ENCODE results near the gene CYB561A3.

Gene CYB561A3

DNA sequence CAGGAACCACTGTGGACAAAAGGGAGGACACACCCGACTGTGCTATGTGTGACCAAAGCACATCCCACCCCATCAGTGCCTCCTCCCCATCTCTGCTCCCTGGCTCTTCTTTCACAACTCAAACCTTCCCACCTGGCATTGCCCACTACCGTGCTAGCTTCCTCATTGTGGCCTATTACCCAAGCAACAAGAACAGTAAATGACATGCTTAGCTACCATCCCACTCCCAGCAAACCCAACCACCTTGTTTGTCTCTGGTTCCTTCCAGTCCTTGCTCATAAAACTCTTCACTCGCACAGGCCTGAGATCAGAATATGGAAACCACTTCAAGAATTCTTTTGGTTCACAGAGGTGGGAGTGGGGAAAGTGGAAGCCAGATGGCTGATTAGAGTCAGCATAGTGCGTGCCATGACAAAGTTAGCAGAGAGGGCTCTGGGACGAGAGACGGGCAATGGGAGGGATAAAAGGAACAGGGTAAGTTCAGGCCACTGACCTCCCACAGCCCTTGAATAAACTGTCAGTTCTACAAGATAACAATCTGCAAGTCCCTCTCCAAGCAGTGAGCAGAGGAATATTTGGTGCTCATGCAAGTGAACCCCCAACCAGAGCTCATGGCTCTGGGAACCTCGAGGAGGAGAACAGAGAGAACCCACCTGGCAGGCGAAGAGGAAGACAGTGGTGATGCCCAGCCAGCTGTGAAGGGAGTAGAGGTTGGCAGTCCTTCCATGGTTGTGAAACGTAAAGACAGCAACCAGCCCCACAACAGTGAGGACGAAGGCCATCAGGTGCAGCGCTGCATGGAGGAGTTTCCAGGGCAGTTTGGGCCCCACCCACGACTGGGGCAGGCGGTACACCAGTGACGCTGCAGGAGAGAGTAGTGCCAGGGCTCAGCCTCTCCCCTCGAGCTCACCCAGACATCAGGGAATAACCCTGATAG is 8.3 kb downstream of the CYB561A3 start:
- peaks cover 35% of the 10 kb centered on the region for H3K36me3 ChIP-seq (ENCODE audit: control insufficient read depth, insufficient read depth, low read length)
- no peak overlapping the region for H3K27ac ChIP-seq (ENCODE audit: low read depth, low read length, severe bottlenecking)
- 92 to 94% methylated on average over 12 to 13 of the region's 15 CpGs for WGBS, 2 experiments (ENCODE audit: insufficient coverage in 2 of 2)
- no peaks in the 10 kb centered on the region for H3K4me1 ChIP-seq (ENCODE audit: control insufficient read depth, insufficient read depth, low read length, poor library complexity, severe bottlenecking)
- H3K4me3 ChIP-seq (ENCODE audit: extremely low read depth, insufficient read depth, low read length, poor library complexity, severe bottlenecking), result no peak overlapping the region
- H3K9me3 ChIP-seq (ENCODE audit: control insufficient read depth, low read length), result no peaks in the 10 kb centered on the region

DNA sequence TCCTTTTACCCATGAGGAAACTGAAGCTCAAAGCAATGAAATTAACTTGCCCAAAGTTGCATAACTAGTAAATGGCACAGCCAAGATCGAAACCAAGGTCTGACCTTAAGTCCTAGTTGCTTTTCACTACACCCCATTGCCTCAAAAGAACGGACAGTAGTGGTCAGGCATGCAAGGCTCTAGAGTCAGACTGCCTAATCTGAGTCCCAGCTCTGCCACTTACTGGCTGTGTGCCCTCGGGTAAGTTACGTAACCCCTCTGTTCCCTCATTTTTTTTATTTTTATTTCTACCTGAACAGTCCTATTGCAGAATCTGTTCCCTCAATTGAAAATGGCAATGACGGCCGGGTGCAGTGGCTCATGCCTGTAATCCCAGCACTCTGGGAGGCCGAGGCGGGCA is 9.6 kb downstream of the CYB561A3 start:
- Histone ChIP-seq H3K4me3 (ENCODE audit: extremely low read depth, insufficient read depth, low read length, poor library complexity, severe bottlenecking) (no peak overlapping the region), H3K9me3 (ENCODE audit: control insufficient read depth, low read length) (no peaks in the 10 kb centered on the region), H3K4me1 (ENCODE audit: control insufficient read depth, insufficient read depth, low read length, poor library complexity, severe bottlenecking) (no peaks in the 10 kb centered on the region), H3K36me3 (ENCODE audit: control insufficient read depth, insufficient read depth, low read length) (peaks cover 35% of the 10 kb centered on the region), H3K27ac (ENCODE audit: low read depth, low read length, severe bottlenecking) (no peak overlapping the region)
- 81 to 87% methylated on average over 8 of the region's 8 CpGs for WGBS, 2 experiments (ENCODE audit: insufficient coverage in 2 of 2)

DNA sequence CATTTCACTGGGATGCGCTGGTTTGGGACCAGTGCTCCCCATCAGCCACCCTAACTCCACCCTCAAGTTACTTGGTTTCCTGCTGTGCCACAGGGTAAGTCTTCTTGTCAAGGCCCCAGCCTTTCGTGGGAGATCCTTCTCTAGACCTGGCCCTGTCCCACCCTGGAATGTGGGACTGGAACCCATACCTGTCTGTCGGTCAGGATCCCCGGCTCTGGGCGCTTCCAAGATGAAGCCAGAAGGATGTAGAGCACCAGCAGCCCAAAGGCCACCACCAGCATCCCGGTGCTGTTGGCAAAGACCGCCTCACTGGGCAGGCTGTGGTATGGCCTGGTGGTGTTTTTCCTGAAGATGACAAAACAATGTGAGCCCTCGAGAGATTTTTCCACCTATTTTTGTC is 10.9 kb downstream of the CYB561A3 start:
- Histone ChIP-seq H3K36me3 (ENCODE audit: control insufficient read depth, insufficient read depth, low read length) (peaks cover 37% of the 10 kb centered on the region), H3K9me3 (ENCODE audit: control insufficient read depth, low read length) (no peaks in the 10 kb centered on the region), H3K4me1 (ENCODE audit: control insufficient read depth, insufficient read depth, low read length, poor library complexity, severe bottlenecking) (no peaks in the 10 kb centered on the region), H3K27ac (ENCODE audit: low read depth, low read length, severe bottlenecking) (no peak overlapping the region), H3K4me3 (ENCODE audit: extremely low read depth, insufficient read depth, low read length, poor library complexity, severe bottlenecking) (no peak overlapping the region)
- 93 to 95% methylated on average over 5 to 8 of the region's 8 CpGs for WGBS, 2 experiments (ENCODE audit: insufficient coverage in 2 of 2)

DNA sequence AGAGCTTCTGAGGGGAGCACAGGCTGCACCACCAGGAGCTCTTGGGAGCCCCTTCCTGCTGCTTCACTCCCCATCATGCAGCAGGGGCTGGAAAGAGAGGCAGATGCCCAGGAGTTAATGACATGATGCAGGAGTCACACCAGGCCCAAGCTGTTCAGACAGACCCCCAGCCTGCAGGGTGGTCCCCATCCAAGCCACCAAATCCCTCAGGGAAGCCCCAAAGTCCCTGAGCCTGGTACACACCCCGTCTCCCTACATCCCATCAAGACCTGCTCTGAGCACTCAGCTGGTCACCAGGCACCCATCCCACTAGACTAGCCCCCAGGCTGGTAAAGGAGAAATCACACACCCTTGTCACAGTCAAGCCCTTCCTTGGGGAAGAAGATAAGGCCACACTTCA is 11.3 kb downstream of the CYB561A3 start:
- Histone ChIP-seq H3K4me1 (ENCODE audit: control insufficient read depth, insufficient read depth, low read length, poor library complexity, severe bottlenecking) (no peaks in the 10 kb centered on the region), H3K4me3 (ENCODE audit: extremely low read depth, insufficient read depth, low read length, poor library complexity, severe bottlenecking) (no peak overlapping the region), H3K36me3 (ENCODE audit: control insufficient read depth, insufficient read depth, low read length) (peaks cover 39% of the 10 kb centered on the region), H3K9me3 (ENCODE audit: control insufficient read depth, low read length) (no peaks in the 10 kb centered on the region), H3K27ac (ENCODE audit: low read depth, low read length, severe bottlenecking) (no peak overlapping the region)
- no CpG with 5 or more reads among the region's 1 CpG for WGBS, 2 experiments (ENCODE audit: insufficient coverage in 2 of 2)

DNA sequence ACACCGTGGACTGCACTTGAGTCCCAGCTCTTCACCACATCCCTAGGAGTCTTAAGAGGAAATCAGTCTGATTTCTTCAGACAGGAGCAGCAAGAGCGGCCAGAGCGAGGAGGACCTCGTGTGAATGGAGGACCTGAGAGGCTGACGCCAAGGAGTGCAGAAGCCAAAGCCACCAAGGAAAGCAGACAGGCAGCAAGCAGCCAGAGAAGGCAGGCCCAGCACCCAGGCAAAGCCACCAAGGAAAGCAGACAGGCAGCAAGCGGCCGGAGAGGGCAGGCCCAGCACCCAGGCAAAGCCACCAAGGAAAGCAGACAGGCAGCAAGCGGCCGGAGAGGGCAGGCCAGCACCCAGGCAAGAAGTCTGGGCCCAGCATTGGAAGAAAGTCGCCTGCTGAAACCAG is 11.8 kb downstream of the CYB561A3 start:
- no peak overlapping the region for H3K27ac ChIP-seq (ENCODE audit: low read depth, low read length, severe bottlenecking)
- peaks cover 39% of the 10 kb centered on the region for H3K36me3 ChIP-seq (ENCODE audit: control insufficient read depth, insufficient read depth, low read length)
- 92 to 93% methylated on average over 7 to 10 of the region's 10 CpGs for WGBS, 2 experiments (ENCODE audit: insufficient coverage in 2 of 2)
- no peaks in the 10 kb centered on the region for H3K9me3 ChIP-seq (ENCODE audit: control insufficient read depth, low read length)
- H3K4me3 ChIP-seq (ENCODE audit: extremely low read depth, insufficient read depth, low read length, poor library complexity, severe bottlenecking), result no peak overlapping the region
- H3K4me1 ChIP-seq (ENCODE audit: control insufficient read depth, insufficient read depth, low read length, poor library complexity, severe bottlenecking), result no peaks in the 10 kb centered on the region

DNA sequence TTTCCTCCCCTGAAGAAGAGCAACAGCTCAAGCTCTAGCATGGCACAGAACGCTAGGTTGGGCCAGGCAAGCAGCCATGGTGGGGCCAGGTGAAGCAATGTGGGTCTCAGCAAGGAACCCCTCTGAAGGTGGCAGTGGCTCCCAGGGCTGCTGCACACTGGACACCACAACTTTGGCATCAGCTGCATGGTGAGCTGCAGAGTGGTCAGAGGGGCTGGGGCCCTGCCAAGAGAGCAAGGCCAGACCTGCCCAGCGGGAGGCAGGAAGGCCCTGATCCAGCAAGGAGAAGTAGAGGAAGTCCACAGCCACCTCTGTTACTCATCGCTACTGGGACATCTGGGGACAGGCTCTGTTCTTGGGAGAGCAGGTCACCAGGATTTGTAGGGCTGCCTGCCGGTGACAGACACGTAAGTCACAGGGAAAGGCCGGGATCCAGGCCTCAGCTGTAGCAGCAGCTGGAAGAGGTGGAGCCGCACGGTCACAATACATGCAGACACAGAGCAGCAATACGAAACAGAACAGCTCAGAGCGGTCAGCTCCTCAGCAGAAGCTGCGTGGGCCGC is 12.4 kb downstream of the CYB561A3 start:
- Histone ChIP-seq H3K27ac (ENCODE audit: low read depth, low read length, severe bottlenecking) (no peak overlapping the region), H3K4me3 (ENCODE audit: extremely low read depth, insufficient read depth, low read length, poor library complexity, severe bottlenecking) (no peak overlapping the region), H3K36me3 (ENCODE audit: control insufficient read depth, insufficient read depth, low read length) (peaks cover 39% of the 10 kb centered on the region), H3K9me3 (ENCODE audit: control insufficient read depth, low read length) (no peaks in the 10 kb centered on the region), H3K4me1 (ENCODE audit: control insufficient read depth, insufficient read depth, low read length, poor library complexity, severe bottlenecking) (no peaks in the 10 kb centered on the region)
- WGBS, 2 experiments (ENCODE audit: insufficient coverage in 2 of 2), result 91 to 97% methylated on average over 10 to 11 of the region's 12 CpGs

DNA sequence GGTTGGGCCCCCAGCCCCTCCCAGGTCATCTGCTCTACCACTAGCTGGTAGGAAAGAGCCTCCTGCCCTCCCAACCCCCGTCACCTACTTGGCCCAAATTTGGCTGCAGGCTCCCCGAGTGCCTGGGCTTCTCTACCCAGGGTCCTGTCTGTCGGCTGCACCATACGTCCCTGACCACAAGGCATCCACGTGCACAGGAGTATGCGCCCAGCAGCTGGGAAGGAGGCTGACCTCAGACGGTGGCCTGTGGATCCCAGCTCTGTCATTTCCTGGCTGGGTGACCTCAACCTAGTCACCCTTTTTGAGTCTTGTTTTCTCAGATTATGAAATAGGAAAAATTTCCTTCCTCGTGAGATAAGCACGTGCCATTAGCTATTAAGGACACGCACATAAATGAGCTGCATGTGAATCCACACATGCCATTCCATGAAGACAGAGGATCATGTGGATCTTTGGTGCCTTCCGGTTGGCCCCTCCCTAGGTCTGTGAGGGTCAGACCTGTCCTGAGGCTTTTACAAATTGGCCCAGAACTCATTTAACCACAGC is 13.7 kb downstream of the CYB561A3 start:
- WGBS, 2 experiments (ENCODE audit: insufficient coverage in 2 of 2), result 94 to 97% methylated on average over 10 to 11 of the region's 11 CpGs
- Histone ChIP-seq H3K36me3 (ENCODE audit: control insufficient read depth, insufficient read depth, low read length) (peaks cover 37% of the 10 kb centered on the region), H3K4me3 (ENCODE audit: extremely low read depth, insufficient read depth, low read length, poor library complexity, severe bottlenecking) (no peak overlapping the region), H3K9me3 (ENCODE audit: control insufficient read depth, low read length) (no peaks in the 10 kb centered on the region), H3K4me1 (ENCODE audit: control insufficient read depth, insufficient read depth, low read length, poor library complexity, severe bottlenecking) (no peaks in the 10 kb centered on the region), H3K27ac (ENCODE audit: low read depth, low read length, severe bottlenecking) (no peak overlapping the region)

DNA sequence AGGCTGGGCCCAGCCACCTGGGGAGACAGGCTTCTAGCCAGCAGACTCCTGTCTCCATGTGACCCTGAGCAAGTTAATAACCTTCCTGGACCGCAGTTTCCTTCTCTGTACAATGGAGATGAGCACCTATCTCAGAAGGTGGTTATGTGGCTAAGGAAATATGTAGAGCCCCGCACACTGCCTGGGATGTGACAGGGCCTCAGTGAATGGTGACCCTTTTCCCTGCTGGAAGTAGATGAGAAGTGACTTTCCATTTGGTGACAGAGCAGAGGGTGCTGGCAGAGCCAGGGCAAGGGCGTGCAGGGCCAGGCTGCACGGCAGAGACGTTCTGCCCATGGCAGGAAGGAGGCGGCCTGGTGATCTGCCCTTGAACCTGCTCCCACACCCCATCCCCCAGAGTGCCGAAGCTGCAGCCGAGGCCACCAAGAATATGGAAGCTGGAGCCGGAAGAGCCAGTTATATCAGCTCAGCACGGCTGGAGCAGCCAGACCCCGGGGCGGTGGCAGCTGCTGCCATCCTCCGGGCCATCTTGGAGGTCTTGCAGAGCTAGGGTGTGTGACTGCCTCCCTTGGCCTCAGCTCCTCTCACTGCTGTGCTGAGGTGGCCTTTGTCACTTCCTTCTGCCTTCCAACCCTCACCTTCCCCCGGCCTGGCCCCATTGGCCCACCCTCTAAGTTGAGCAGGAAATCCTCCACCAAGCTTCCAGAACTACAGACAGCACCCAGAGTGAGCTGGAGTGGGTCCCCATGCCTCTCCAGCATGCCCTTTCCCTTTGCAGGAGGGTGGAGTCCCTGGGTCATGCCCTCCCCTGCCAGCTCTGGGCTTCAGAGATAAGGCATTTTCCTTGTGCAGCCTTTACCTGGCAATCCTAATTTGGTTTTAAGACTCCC is 15.5 kb downstream of the CYB561A3 start:
- peaks cover 36% of the 10 kb centered on the region for H3K36me3 ChIP-seq (ENCODE audit: control insufficient read depth, insufficient read depth, low read length)
- no peaks in the 10 kb centered on the region for H3K4me1 ChIP-seq (ENCODE audit: control insufficient read depth, insufficient read depth, low read length, poor library complexity, severe bottlenecking)
- no peak overlapping the region for H3K4me3 ChIP-seq (ENCODE audit: extremely low read depth, insufficient read depth, low read length, poor library complexity, severe bottlenecking)
- H3K9me3 ChIP-seq (ENCODE audit: control insufficient read depth, low read length), result no peaks in the 10 kb centered on the region
- 93 to 96% methylated on average over 14 of the region's 14 CpGs for WGBS, 2 experiments (ENCODE audit: insufficient coverage in 2 of 2)
- H3K27ac ChIP-seq (ENCODE audit: low read depth, low read length, severe bottlenecking), result no peak overlapping the region

DNA sequence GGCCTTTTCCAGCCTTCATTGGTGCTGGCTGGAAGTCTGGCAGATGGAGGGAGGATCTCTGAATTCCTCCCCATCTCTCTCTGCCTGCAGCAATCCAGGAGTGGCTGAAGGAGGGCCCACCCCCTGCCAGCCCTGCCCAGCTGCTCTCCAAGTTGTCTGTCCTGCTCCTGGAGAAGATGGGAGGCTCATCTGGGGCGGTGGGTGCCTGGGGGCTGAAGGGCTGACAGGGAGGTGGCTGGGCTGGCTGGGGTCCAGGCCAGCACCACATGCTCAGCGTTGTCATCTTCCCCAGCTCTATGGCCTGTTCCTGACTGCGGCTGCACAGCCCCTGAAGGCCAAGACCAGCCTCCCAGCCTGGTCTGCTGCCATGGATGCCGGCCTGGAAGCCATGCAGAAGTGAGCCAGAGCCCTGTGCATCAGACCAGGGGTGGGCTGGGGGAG is 16.5 kb downstream of the CYB561A3 start:
- Histone ChIP-seq H3K4me3 (ENCODE audit: extremely low read depth, insufficient read depth, low read length, poor library complexity, severe bottlenecking) (no peak overlapping the region), H3K36me3 (ENCODE audit: control insufficient read depth, insufficient read depth, low read length) (peaks cover 31% of the 10 kb centered on the region), H3K4me1 (ENCODE audit: control insufficient read depth, insufficient read depth, low read length, poor library complexity, severe bottlenecking) (no peaks in the 10 kb centered on the region), H3K9me3 (ENCODE audit: control insufficient read depth, low read length) (no peaks in the 10 kb centered on the region), H3K27ac (ENCODE audit: low read depth, low read length, severe bottlenecking) (no peak overlapping the region)
- 90 to 96% methylated on average over 3 of the region's 4 CpGs for WGBS, 2 experiments (ENCODE audit: insufficient coverage in 2 of 2)

Data from mesodermal cell (in vitro differentiated cells).